Frontal cortex (tissue), 4 donors: ENCODE results near the gene SLC25A21. TPM values are rescaled to one million over a fixed set of nuclear protein-coding genes. Genes with fewer than 3 reads are reported as not detected.

Experiments used
- DNase-seq, 2 donors: peaks; one replicate each; pipeline ENCODE4 v3.0.0; 2012; ENCODE audit warnings: low spot score in 2 of 2
- FAIRE-seq: peaks from 2 replicates; lab custom pipeline; 2012; peaks lifted over from hg19 to GRCh38; lab: Jason Lieb, UNC
- small RNA-seq: library from RNA; depleted of rRNA; stranded (forward); fragments of <200 nt; gene quantifications from one replicate; pipeline ENCODE3, GENCODE V24; 2014
- total RNA-seq: library from RNA; depleted of rRNA; stranded (reverse); fragments of >200 nt; gene quantifications from one replicate; pipeline ENCODE4 v1.2.3, GENCODE V29; 2014
- donor health status: control.
- donor health status: control.
- donor health status: control.

Gene SLC25A21
- total RNA-seq, 1 donor from 2014 or later, result 6.1 TPM

DNA sequence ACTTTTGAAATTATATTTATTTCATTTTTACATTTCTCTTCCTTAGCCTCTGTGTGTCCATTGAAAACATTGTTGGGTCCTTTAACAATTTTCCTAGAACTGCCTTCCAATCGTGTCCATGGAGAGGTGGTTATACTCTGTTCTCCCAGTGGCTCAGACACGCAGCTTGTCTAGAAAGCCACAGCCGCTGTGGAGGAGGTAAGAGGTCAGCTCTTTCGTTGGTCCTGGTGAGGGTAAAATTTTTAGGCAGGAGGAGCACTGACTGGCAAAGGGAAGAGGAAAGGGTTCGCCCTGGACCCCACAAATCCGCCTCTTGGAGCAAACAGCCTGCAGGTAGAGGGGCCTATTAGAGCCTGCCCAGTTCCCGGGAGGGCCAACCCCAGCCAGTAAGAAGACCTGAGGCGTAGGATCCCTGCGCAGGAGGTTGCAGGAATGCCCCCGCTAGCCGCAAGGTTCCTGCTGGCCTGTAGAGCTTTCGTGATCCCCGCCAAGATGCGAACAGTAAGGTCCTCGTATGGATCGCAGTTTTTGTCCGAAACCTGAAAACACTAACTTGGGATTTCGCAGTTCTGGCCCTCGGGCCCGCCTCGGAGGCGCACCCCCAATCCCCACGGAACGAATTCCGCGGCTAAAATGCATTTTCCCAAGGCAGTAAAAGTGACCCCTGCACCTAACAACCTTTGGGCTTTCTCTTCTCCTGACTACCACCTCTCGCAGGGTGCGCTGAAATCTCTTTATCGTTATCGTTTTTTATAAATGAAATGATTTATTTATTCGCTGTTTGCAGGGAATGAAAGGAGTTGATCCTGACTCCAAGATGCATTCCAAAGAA lies 518.2 kb downstream of the SLC25A21 start:
- DNase-seq (no peak), FAIRE-seq (no peak)

DNA sequence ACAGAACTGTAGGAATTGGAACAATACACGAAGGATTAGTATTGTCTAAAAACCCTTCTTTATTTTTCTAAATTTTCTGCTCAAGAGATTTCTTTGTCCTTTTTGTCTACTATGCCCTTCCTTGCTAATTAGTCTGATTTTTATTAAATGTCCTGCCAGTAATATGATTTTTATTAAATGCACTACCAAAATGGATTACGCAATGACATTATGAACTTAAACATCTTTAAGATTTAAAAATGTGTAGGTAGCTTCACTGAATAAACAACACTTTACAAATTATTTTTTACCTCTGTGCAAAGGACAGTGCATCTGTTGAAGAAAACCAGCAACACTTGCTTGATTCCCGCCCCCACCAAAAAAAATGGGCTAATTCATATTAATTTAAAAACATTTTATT lies 519.0 kb downstream of the SLC25A21 start:
- DNase-seq (no peak), FAIRE-seq (no peak)

DNA sequence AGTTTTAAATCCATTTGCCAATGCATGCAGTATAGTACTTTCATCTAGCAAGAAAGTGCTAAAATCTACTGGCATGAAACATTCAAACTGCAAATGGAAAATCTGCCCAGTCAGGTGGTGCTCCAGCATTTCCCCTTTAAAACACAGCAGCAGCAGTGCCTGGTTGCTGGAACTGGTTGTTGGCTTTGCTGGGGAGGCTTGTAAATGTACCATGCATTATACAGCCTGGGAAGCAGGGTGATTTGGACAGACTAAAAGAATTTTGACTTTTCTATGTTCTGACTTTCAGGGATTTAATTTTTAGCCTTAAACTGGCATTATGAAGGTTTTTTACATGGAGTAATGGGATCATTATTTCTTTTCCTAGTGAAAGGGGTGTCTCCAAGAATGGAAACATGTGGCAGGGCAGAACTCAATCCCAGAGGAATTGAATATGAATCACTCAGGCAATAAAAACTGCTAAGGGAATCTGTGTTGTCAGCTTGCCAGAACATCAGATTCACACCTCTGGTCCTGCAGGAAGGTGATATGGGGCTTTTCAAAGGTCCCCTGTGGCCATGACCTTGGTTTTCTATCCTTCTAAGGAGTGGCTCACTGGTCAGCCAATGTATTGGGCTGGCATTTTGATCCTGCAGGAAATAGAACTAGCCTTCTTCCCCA lies 519.7 kb downstream of the SLC25A21 start:
- FAIRE-seq (no peak), DNase-seq (no peak)

DNA sequence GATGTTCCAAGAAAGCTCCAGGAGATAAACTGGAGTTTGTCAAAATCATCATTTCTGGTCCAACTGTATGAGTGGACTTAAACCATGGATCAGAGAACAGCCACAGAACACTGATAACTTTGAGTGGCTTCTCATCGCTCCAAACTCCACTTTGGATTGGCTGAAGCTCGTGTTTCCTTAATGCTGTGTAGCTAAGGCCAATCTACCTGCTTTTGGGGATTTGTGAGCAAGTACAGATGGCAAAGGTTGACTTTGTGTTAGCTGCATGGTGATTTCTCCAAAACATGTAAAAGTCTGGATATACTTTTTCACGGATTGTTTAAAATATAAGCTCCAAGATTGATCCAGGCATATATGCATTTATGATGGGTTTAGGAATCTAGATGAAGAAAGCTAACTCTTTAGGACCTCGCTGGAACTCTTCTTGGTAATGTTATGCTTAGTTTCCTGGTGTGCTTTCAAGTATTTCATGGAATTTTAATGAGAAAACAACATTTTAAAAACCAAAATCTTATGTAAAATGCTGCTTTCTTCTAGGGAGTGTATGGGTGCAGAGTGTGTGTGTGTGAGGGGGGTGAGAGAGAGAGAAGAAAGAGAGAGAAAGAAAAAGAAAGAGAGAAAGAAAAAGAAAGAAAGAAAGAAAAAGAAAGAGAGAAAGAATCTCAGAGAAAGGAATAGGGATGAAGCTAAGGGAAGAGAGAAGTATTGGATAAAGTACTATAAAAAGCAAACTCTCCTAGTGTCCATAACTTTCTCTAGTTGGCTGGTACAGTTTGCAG lies 522.3 kb downstream of the SLC25A21 start:
- FAIRE-seq (no peak), DNase-seq (no peak)

DNA sequence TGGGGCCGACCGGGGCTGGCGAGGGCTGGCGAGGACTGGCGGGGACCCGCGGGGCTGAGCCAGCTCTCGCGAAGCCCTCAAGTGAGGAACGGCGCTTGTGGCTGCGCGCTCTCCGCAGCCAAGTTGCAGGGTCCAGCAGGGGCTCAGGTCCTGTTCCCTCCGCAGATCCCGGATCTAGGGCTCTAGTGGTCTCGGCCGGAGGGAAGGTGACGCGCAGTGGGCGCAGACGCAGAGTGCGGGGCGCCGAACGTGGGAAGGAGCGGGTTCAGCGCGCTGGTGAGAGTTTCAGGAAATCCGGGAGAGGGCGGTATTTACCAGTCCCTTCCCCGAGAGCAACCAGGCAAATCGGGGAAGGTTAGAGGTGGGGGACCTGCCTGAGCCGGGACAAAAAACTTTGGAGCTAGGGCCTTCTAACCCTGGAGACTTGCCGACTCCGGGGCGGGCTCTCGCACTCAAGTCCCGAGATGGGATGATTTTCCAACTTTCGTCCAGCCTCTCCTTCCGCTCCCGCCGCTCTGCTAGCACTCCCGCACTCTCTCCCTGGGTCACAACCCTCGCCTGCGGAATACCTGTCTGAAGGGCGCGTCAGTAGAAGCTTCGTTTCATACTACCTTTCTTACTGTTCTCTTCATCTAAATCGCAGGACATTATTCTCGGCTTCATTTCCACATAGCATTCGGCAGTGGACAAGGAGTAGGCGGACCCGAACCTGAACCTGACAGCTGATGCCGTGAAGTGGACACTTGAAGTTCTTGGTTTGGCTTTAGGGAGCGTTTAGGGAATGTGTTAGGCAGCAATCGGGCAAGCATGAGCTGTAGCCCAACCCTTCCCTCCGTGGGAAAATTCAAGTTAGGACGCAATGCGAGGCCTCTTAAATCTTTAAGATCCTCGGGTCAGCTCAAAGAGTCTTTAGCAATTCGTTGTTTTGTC lies 524.3 kb downstream of the SLC25A21 start:
- DNase-seq (no peak), FAIRE-seq (no peak)

DNA sequence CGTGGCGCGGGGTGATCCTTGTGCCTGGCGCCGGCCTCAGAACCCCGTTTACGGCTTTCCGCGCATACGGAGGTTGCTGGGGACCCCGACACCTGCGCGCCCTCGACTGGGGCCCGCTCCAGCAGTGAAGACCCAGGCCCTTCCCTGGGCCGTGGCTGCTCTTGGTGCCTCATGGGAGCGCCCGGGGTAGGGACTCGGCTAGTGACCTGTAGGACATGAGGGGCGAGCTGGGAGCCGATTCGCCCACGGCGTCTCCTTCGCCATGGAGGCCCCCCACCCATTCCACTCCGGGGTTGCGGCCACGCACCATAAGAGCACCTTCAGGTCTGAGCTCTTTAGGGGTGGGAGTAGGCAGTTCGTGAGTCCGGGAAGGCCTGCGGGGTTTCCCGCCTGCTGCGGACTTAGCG lies 525.0 kb downstream of the SLC25A21 start:
- FAIRE-seq, result no peak
- DNase-seq, result no peak

DNA sequence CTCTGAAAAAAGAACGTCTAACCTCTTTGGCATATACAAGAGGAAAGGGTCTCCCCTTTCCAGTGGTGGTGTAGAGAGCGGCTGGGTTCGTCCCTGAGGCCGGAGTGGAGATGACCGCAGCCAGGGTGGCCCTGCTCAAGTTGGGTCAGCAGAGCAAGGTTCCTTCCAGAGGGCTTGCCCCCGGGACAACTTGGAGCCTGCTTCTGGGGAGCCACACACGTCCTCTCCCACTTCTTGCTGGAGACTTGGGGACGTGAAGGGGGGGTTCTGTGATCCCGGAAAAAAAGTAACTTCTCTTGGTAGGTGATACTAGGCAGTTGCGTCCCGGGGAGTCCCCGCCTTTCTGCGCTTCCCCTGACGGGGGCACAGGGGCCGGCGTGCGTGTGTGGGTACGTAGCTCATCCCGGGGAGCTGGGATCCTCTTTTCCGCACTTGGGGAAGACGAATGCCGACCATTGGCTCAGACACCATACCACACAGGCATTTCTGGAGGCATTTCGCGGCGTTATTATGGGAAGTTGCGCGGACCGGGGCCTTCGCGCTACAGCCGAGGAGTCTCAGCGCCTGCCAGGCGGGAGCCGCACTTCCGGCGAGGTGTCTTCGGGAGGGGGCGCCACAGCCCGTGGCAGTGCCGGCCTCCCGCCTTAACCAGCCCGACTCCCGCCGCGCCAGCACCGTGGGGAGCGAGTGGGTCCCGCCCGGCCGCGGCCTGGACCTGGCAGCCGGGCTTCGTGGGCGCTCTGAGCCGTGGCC lies 525.6 kb downstream of the SLC25A21 start:
- no peak for FAIRE-seq
- DNase-seq, result no peak

DNA sequence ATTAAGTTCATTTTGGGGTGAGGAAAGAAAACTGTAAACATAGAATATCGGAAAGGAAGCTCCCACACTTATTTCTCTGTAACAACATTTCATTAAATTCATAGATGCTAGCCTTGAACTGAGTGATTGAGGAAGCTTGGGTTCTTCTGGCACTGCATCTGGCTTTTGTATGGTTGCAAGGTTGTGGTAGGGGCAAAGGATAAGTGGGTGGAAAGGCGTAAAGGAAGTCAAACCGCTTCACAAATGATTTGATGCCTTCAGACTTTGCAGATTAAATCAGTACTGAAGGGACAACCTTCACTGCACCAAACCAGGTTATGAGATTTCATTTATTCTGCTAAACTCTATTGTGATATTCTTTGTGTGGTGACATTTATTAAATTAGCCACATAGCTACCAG lies 538.8 kb downstream of the SLC25A21 start:
- FAIRE-seq, result no peak
- DNase-seq, result no peak

Small RNA genes within 50 kb of the gene (small RNA-seq; reads per million reads assigned to genes)
- gene MIR4503 (not detected), gene RNU6-273P (not detected)

Other genes starting within 250 kb of the SLC25A21 start
- 33.8 TPM for gene MIPOL1, start 25.3 kb upstream of the SLC25A21 start, total RNA-seq